Gastrocnemius medialis (tissue), 4 donors: ENCODE data around the gene NEIL3.

Source experiments
- POLR2A ChIP-seq, 2 donors: fragments of 450-650 bp; IDR thresholded peaks; one replicate each; pipeline ENCODE4 v1.6.1; 2017; ENCODE audit warnings: antibody characterized with exemption in 2 of 2, mild to moderate bottlenecking in 2 of 2, moderate library complexity in 2 of 2
- TF ChIP-seq, protein P1 (sequence below), 5 experiments: fragments of 450-650 bp in 3 of 5; fragments of 200-600 bp in 2 of 5; sonication (generic) in 2 of 5; IDR thresholded peaks in 4 of 5; conservative IDR thresholded peaks in 1 of 5; 1 replicate in 4 of 5; 2 replicates in 1 of 5; pipeline ENCODE4 v1.5.1; 2016 to 2019; ENCODE audit warnings: antibody characterized with exemption in 5 of 5, mild to moderate bottlenecking in 3 of 5, moderate library complexity in 3 of 5

DNA sequence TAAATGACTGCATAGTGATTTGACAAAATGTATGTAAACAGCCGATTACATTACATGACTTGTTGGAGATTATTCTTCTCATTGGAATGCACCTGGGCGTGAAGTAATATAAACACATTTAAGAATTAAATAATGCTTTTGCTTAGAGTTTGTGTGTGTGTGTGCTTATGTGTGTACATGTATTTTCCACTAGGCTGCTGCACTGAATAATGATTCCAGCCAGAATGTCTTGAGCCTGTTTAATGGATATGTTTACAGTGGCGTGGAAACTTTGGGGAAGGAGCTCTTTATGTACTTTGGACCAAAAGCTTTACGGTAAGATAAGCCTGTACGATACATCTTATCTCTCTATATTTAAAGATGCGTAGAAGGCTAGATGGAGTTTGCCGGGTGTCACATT is 12.6 kb downstream of the NEIL3 start:
- TF ChIP-seq, protein P1, sequence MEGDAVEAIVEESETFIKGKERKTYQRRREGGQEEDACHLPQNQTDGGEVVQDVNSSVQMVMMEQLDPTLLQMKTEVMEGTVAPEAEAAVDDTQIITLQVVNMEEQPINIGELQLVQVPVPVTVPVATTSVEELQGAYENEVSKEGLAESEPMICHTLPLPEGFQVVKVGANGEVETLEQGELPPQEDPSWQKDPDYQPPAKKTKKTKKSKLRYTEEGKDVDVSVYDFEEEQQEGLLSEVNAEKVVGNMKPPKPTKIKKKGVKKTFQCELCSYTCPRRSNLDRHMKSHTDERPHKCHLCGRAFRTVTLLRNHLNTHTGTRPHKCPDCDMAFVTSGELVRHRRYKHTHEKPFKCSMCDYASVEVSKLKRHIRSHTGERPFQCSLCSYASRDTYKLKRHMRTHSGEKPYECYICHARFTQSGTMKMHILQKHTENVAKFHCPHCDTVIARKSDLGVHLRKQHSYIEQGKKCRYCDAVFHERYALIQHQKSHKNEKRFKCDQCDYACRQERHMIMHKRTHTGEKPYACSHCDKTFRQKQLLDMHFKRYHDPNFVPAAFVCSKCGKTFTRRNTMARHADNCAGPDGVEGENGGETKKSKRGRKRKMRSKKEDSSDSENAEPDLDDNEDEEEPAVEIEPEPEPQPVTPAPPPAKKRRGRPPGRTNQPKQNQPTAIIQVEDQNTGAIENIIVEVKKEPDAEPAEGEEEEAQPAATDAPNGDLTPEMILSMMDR (IDR thresholded peaks at IDR 0.05 in 4 of 5, conservative IDR thresholded peaks at IDR 0.05 in 1 of 5) = no peak
- no peak for TF ChIP-seq POLR2A (IDR thresholded peaks at IDR 0.05)
